ENCODE data around the gene TMC2. TPM values are rescaled to one million over a fixed set of nuclear protein-coding genes. Genes with fewer than 3 reads are reported as not detected.

TMC2 gene
- total and polyA plus RNA-seq, 3 donors from 2014 or later, result 0.56 to 0.63 (median 0.59) TPM

DNA sequence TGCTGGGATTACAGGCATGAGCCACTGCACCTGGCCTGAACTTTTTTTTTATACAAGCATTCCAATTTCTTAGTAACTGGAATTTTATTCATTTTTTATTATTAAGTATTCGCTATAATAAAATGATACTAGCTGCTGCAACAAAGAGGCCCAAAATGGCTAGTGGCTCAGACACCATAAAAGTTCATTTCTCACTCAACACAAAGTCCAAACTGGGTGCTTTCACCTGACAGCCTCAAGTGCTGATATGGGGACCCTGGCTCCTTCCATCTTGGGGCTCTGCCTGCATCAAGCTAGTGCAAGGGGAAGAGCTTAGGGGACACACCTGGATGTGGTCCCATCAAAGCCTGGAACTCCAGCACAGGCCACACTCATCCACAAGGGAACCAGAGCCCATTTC is 103.9 kb downstream of the TMC2 start:
- intact Hi-C loops (cut with DNase I; ENCODE audit: low total_unique reads), result no loop called here
- H3K36me3 ChIP-seq (ENCODE audit: low read depth, missing control alignments), result no peaks in the 10 kb centered on the region
- TF ChIP-seq CTCF (IDR thresholded peaks at IDR 0.05) (no peak), POLR2A (IDR thresholded peaks at IDR 0.05) (no peak)
- WGBS, 2 donors, result 0 to 73% methylated on average over 1 of the region's 1 CpG
- no peak overlapping the region for H3K4me3 ChIP-seq
- H3K9me3 ChIP-seq, result no peaks in the 10 kb centered on the region
- H3K27me3 ChIP-seq, result no peaks in the 10 kb centered on the region
- DNase-seq, result no peak
- H3K27ac ChIP-seq, result no peak overlapping the region
- no peaks in the 10 kb centered on the region for H3K4me1 ChIP-seq

DNA sequence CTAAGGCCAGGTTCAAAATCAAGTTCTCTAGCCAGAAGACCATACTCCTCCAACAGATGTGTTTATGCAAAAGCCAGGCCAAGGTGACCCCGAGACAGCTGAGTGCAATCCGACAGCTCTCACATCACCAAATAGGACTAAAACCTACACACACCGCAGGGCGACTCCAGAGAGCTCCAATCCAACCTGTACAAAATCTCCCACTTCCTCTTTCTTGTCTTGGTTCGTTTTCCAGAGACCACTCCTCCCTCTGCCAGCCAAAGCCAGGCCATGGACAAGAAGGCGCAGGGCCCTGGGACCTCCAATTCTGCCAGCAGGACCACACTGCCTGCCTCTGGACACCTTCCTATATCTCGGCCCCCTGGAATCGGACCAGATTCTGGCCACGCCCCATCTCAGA is 104.5 kb downstream of the TMC2 start:
- Histone ChIP-seq H3K9me3 (no peaks in the 10 kb centered on the region), H3K4me1 (no peaks in the 10 kb centered on the region), H3K4me3 (no peak overlapping the region), H3K27ac (no peak overlapping the region), H3K27me3 (no peaks in the 10 kb centered on the region), H3K36me3 (ENCODE audit: low read depth, missing control alignments) (no peaks in the 10 kb centered on the region)
- DNase-seq, result no peak
- intact Hi-C loops (cut with DNase I; ENCODE audit: low total_unique reads), result no loop called here
- no peak for TF ChIP-seq CTCF (IDR thresholded peaks at IDR 0.05)
- no peak for TF ChIP-seq POLR2A (IDR thresholded peaks at IDR 0.05)
- WGBS, 2 donors, result 88 to 97% methylated on average over 5 to 9 of the region's 9 CpGs

DNA sequence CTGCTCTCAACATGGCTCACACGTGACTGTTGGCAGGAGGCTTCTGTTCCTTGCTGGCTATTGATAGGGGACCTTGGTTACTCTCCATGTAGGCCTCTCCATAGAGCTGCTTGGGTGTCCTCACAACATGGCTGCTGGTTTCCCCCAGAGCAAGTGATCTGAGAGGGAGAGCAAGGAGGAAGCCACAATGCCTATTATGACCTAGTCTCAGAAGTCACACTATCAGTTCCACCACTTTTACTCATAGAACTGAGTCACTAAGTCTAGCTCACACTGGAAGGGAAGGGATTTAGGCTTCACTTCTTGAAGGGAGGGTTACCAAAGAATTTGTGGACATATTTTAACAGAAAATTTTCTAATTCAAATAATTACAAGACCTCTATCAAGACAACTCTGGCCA is 107.3 kb downstream of the TMC2 start:
- Histone ChIP-seq H3K4me1 (no peaks in the 10 kb centered on the region), H3K27ac (no peak overlapping the region), H3K4me3 (no peak overlapping the region), H3K27me3 (no peaks in the 10 kb centered on the region), H3K36me3 (ENCODE audit: low read depth, missing control alignments) (no peaks in the 10 kb centered on the region), H3K9me3 (no peaks in the 10 kb centered on the region)
- DNase-seq, result no peak
- 78 to 94% methylated on average over 1 of the region's 1 CpG for WGBS, 2 donors
- intact Hi-C loops (cut with DNase I; ENCODE audit: low total_unique reads), result no loop called here
- TF ChIP-seq CTCF (IDR thresholded peaks at IDR 0.05) (no peak), POLR2A (IDR thresholded peaks at IDR 0.05) (no peak)

GRCh38 chr20:2651772-2652723 is 115.7 kb downstream of the TMC2 start, which contains the start of gene NOP56:
TSS of gene NOP56 (plus strand) at chr20:2652632. CDS start at chr20:2652661, 29 bp downstream.
- peak; percentile 92 for DNase-seq
- Histone ChIP-seq H3K36me3 (ENCODE audit: low read depth, missing control alignments) (no peaks in the 10 kb centered on the region), H3K27ac (peak within 1 kb of the TSS; percentile 75 to 86), H3K9me3 (no peaks in the 10 kb centered on the region), H3K4me3 (peak within 1 kb of the TSS; percentile 71 to 88), H3K27me3 (no peaks in the 10 kb centered on the region), H3K4me1 (peaks cover 10% of the 10 kb centered on the region)
- TF ChIP-seq POLR2A (IDR thresholded peaks at IDR 0.05) (no peak), CTCF (IDR thresholded peaks at IDR 0.05) (no peak)
- intact Hi-C loops (cut with DNase I; ENCODE audit: low total_unique reads), result no loop called here
- WGBS, 2 donors, result 1% methylated on average over 64 to 77 of the region's 101 CpGs
